IMR-90 (cell line): ENCODE results near the gene GOLGA1. TPM values are rescaled to one million over a fixed set of nuclear protein-coding genes. Genes with fewer than 3 reads are reported as not detected.

ENCODE experiments used
- ATAC-seq: fragments of 200-7000 bp; cut with Tn5 transposase; 2 replicates; pipeline ENCODE4 v1.9.1; 2020; ENCODE audit warnings: low read depth, mild to moderate bottlenecking, moderate library complexity
- BruUV-seq: library from RNA; stranded (reverse); fragments of 400-500 nt; replicated peaks from 2 replicates; lab custom pipeline; 2021; lab: Mats Ljungman, UMichigan
- CTCF ChIA-PET: fragments of 300-600 bp; formaldehyde crosslinking; extraction: SDS; loops from one replicate; lab custom pipeline; 2021; ENCODE audit warnings: antibody characterized with exemption; lab: Yijun Ruan, JAX
- POLR2A ChIA-PET: fragments of 300-600 bp; sonication (Branson Sonifier 250); formaldehyde crosslinking; loops from one replicate; lab custom pipeline; 2022; ENCODE audit warnings: antibody characterized with exemption; ENCODE audit not compliant: unreplicated experiment; lab: Charles Lee
- DNase-seq: peaks from one replicate; pipeline ENCODE4 v3.0.0; 2013
- H2AFZ ChIP-seq: replicated peaks from 2 replicates; pipeline ENCODE3; 2013; ENCODE audit warnings: low read length, mild to moderate bottlenecking; ENCODE audit not compliant: poor library complexity
- H2AK5ac ChIP-seq: 2 replicates; pipeline ENCODE4 v1.6.1; 2013; ENCODE audit warnings: low read depth, low read length, inconsistent platforms
- H2AK9ac ChIP-seq: replicated peaks from 2 replicates; pipeline ENCODE3; 2013; ENCODE audit warnings: mild to moderate bottlenecking, low read depth, low read length, moderate library complexity; ENCODE audit not compliant: poor library complexity
- H2BK120ac ChIP-seq: 2 replicates; pipeline ENCODE4 v1.6.1; 2013; ENCODE audit warnings: low read depth, low read length, inconsistent platforms
- H2BK15ac ChIP-seq: 3 replicates; pipeline ENCODE4 v1.6.1; 2013; ENCODE audit warnings: low read depth, low read length, inconsistent platforms
- H2BK20ac ChIP-seq: 2 replicates; pipeline ENCODE4 v1.6.1; 2013; ENCODE audit warnings: low read depth, mild to moderate bottlenecking, inconsistent platforms, low read length, moderate library complexity
- H2BK5ac ChIP-seq: 2 replicates; pipeline ENCODE4 v1.6.1; 2013; ENCODE audit warnings: mild to moderate bottlenecking, low read depth, low read length, inconsistent platforms; ENCODE audit not compliant: poor library complexity, severe bottlenecking
- H3K14ac ChIP-seq: replicated peaks from 2 replicates; pipeline ENCODE4 v1.6.1; 2013; ENCODE audit warnings: low read depth, low read length, inconsistent platforms
- H3K18ac ChIP-seq: 2 replicates; pipeline ENCODE4 v1.6.1; 2013; ENCODE audit warnings: low read depth, low read length, control low read depth
- H3K23ac ChIP-seq: 2 replicates; pipeline ENCODE4 v1.6.1; 2013; ENCODE audit warnings: low read depth, low read length, inconsistent platforms
- H3K27ac ChIP-seq: 2 replicates; pipeline ENCODE4 v1.5.1; 2013; ENCODE audit warnings: mild to moderate bottlenecking, control low read depth, low read length; ENCODE audit not compliant: insufficient read depth
- H3K27me3 ChIP-seq: 2 replicates; pipeline ENCODE4 v1.6.1; 2013; ENCODE audit warnings: low read length; ENCODE audit not compliant: control insufficient read depth, insufficient read depth
- H3K36me3 ChIP-seq: 2 replicates; pipeline ENCODE4 v1.6.1; 2013; ENCODE audit warnings: low read length, mixed read lengths; ENCODE audit not compliant: control insufficient read depth, insufficient read depth
- H3K4ac ChIP-seq: 2 replicates; pipeline ENCODE4 v1.6.1; 2013; ENCODE audit warnings: low read depth, low read length, inconsistent platforms
- H3K4me1 ChIP-seq: 2 replicates; pipeline ENCODE4 v1.6.1; 2013; ENCODE audit warnings: low read length, mixed read lengths; ENCODE audit not compliant: control insufficient read depth, insufficient read depth
- H3K4me2 ChIP-seq: 2 replicates; pipeline ENCODE4 v1.6.1; 2013; ENCODE audit warnings: low read depth, mild to moderate bottlenecking, control low read depth, low read length, moderate library complexity
- H3K4me3 ChIP-seq: 2 replicates; pipeline ENCODE4 v1.5.1; 2013; ENCODE audit warnings: low read depth, mild to moderate bottlenecking, control low read depth, low read length, moderate library complexity; ENCODE audit not compliant: insufficient read depth
- H3K56ac ChIP-seq: 2 replicates; pipeline ENCODE4 v1.6.1; 2013; ENCODE audit warnings: low read length, inconsistent platforms; ENCODE audit not compliant: insufficient read depth; ENCODE audit errors: extremely low read depth
- H3K79me1 ChIP-seq, 2 experiments: 2 replicates each; pipeline ENCODE4 v1.6.1; 2013; ENCODE audit warnings: low read length in 2 of 2, inconsistent platforms in 1 of 2, low read depth in 1 of 2
- H3K9ac ChIP-seq: 2 replicates; pipeline ENCODE4 v1.6.1; 2013; ENCODE audit warnings: low read depth, low read length, control low read depth
- H3K9me1 ChIP-seq: 2 replicates; pipeline ENCODE4 v1.6.1; 2013; ENCODE audit warnings: low read length, inconsistent platforms; ENCODE audit not compliant: insufficient read depth
- H3K9me3 ChIP-seq: 2 replicates; pipeline ENCODE4 v1.6.1; 2013; ENCODE audit warnings: low read length; ENCODE audit not compliant: control insufficient read depth, insufficient read depth
- H4K20me1 ChIP-seq: 2 replicates; pipeline ENCODE4 v1.6.1; 2013; ENCODE audit warnings: low read length, inconsistent platforms; ENCODE audit not compliant: insufficient read depth
- H4K5ac ChIP-seq: 2 replicates; pipeline ENCODE4 v1.6.1; 2013; ENCODE audit warnings: mild to moderate bottlenecking, low read depth, low read length, control low read depth
- H4K8ac ChIP-seq, 2 experiments: 2 replicates each; pipeline ENCODE4 v1.6.1; 2013; ENCODE audit warnings: low read depth in 2 of 2, low read length in 2 of 2, control low read depth in 1 of 2, inconsistent platforms in 1 of 2
- H4K91ac ChIP-seq: 2 replicates; pipeline ENCODE4 v1.6.1; 2013; ENCODE audit warnings: low read depth, low read length, inconsistent platforms; ENCODE audit not compliant: insufficient read depth
- CEBPB ChIP-seq: IDR thresholded peaks from 2 replicates; pipeline ENCODE4 v1.6.1; 2012; ENCODE audit warnings: low read depth, low read length, improper control_type of control experiment
- FOS ChIP-seq: fragments of 150-350 bp; IDR thresholded peaks from 2 replicates; pipeline ENCODE4 v1.6.1; 2016; ENCODE audit warnings: low read depth, low read length
- MAZ ChIP-seq: IDR thresholded peaks from 2 replicates; pipeline ENCODE4 v1.6.1; 2012; ENCODE audit warnings: low read depth, mild to moderate bottlenecking, low read length, improper control_type of control experiment, moderate library complexity, borderline replicate concordance
- MXI1 ChIP-seq: IDR thresholded peaks from 2 replicates; pipeline ENCODE4 v1.6.1; 2012; ENCODE audit warnings: low read depth, mild to moderate bottlenecking, low read length, moderate library complexity, borderline replicate concordance
- NFE2L2 ChIP-seq: fragments of 150-350 bp; IDR thresholded peaks from 2 replicates; pipeline ENCODE4 v1.6.1; 2016; ENCODE audit warnings: low read depth, mild to moderate bottlenecking, low read length
- POLR2A ChIP-seq: IDR thresholded peaks from 2 replicates; pipeline ENCODE4 v1.6.1; 2012; ENCODE audit warnings: mild to moderate bottlenecking, low read depth, low read length
- RAD21 ChIP-seq: IDR thresholded peaks from 2 replicates; pipeline ENCODE4 v1.6.1; 2012; ENCODE audit warnings: low read length, improper control_type of control experiment
- RCOR1 ChIP-seq: IDR thresholded peaks from 2 replicates; pipeline ENCODE4 v1.6.1; 2012; ENCODE audit warnings: mild to moderate bottlenecking, low read length, improper control_type of control experiment; ENCODE audit not compliant: insufficient replicate concordance
- WGBS, 2 experiments: methylation state at CpG; one replicate each; pipeline versions ENCODE4 v1.1.5 to v1.1.7; 2013; ENCODE audit warnings: missing lambda C conversion rate in 2 of 2; ENCODE audit not compliant: insufficient read length in 1 of 2; ENCODE audit errors: extremely low coverage in 2 of 2; 5-methylcytosine and 5-hydroxymethylcytosine counted together
- dilution Hi-C: fragments of 300-500 bp; cut with HindIII; formaldehyde crosslinking; loops from one replicate; pipeline ENCODE4 v1.14.3; 2018; ENCODE audit warnings: low sequenced_read_pairs; ENCODE audit not compliant: unreplicated experiment
- in situ Hi-C: fragments of 300-500 bp; cut with MboI; formaldehyde crosslinking; loops from 3 replicates; pipeline ENCODE4 v1.14.3; 2019; ENCODE audit warnings: low sequenced_read_pairs, inconsistent platforms, mixed read lengths
- intact Hi-C: fragments of 100-400 bp; cut with micrococcal nuclease; formaldehyde crosslinking; loops from 2 replicates; pipeline ENCODE4 v1.10.0; 2022
- polyA plus RNA-seq, 3 experiments: library from polyadenylated mRNA; depleted of rRNA; stranded (reverse); fragments of >200 nt; gene quantifications; 2 replicates each; pipeline ENCODE4 v1.2.3, GENCODE V29; 2012; ENCODE audit warnings: low replicate concordance in 1 of 3
- total RNA-seq: library from RNA; depleted of rRNA; stranded (reverse); fragments of >200 nt; gene quantifications from 2 replicates; pipeline ENCODE4 v1.2.3, GENCODE V29; 2012
- TF ChIP-seq, protein P1 (sequence below): fragments of 150-350 bp; IDR thresholded peaks from 2 replicates; pipeline ENCODE4 v1.6.1; 2016; ENCODE audit warnings: low read depth, mild to moderate bottlenecking, low read length, moderate library complexity, borderline replicate concordance
- TF ChIP-seq, protein P2 (sequence below): fragments of 150-350 bp; IDR thresholded peaks from 2 replicates; pipeline ENCODE4 v1.6.1; 2017; ENCODE audit warnings: mild to moderate bottlenecking, antibody characterized with exemption, low read length, low read depth

GOLGA1 gene
- total and polyA plus RNA-seq, 2 of the 4 experiments (the other 2 are of a cell fraction): 10.6 to 12.7 TPM

DNA sequence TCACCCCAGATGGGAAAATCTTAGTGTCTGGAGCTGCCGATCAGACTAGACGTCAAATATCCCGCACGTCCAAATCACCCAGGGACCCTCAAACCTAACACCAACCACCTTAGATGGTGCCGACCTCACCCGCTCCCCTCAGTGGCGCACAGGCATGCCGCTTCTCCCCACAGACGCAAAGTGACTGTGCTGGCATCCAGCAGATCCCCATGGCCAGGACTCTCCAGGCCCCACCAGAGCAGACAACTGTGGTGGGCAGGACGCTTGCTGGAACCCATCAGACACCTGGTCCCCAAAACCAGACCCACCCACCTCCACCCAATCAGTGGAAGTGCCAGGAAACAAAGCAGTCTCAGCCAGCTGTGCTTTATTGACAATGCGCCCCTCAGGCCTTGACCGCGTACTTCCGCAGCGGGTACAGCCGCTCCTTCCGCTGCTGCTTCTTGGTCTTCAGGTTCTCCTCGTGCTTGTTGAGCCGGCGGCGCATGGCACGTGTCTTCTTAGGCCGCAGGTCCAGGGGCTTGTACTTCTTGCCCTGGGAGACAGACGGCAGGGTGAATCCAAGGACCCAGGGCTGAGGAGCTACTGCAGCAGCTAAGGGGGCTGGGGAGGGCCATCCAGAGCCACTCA is 83.2 kb downstream of the GOLGA1 start:
- Histone ChIP-seq H2BK5ac (no peak overlapping the region), H3K79me1 (peaks cover 13 to 41% of the 10 kb centered on the region in 2 experiments), H4K91ac (no peak overlapping the region), H4K5ac (no peak overlapping the region), H2BK15ac (no peak overlapping the region), H3K27me3 (no peaks in the 10 kb centered on the region), H3K18ac (no peak overlapping the region), H3K9me3 (no peaks in the 10 kb centered on the region), H3K4ac (no peak overlapping the region), H3K4me3 (no peak overlapping the region), H4K8ac (no peak overlapping the region), H2AK9ac (no peak overlapping the region), H3K9ac (no peak overlapping the region), H2AFZ (no peak overlapping the region), H3K27ac (no peak overlapping the region), H3K36me3 (peaks cover 49% of the 10 kb centered on the region), H3K14ac (no peak overlapping the region), H3K4me2 (no peak overlapping the region), H3K56ac (no peak overlapping the region), H2AK5ac (no peak overlapping the region), H3K23ac (no peak overlapping the region), H2BK20ac (no peak overlapping the region), H3K4me1 (peaks cover 9% of the 10 kb centered on the region), H4K20me1 (peaks cover 62% of the 10 kb centered on the region), H2BK120ac (no peak overlapping the region), H3K9me1 (peaks cover 4% of the 10 kb centered on the region; the same call in 1 of the 2 replicates)
- CTCF ChIA-PET: no interaction called here
- in situ Hi-C loops: no loop called here
- POLR2A ChIA-PET: no interaction called here
- intact Hi-C loops: loop anchor here (10.0 kb wide), 1 partner anchor 243 kb away; no protein-coding TSS in a partner anchor
- ATAC-seq (no peak), DNase-seq (no peak)
- BruUV-seq: no TSS peak
- dilution Hi-C loops: no loop called here
- WGBS, 2 experiments: 95% methylated on average over 18 of the region's 24 CpGs; no CpG with 5 or more reads in 1 of the 2 experiments
- no peak for TF ChIP-seq CEBPB
- TF ChIP-seq FOS: no peak
- no peak for TF ChIP-seq NFE2L2
- no peak for TF ChIP-seq MAZ
- TF ChIP-seq, protein P1, sequence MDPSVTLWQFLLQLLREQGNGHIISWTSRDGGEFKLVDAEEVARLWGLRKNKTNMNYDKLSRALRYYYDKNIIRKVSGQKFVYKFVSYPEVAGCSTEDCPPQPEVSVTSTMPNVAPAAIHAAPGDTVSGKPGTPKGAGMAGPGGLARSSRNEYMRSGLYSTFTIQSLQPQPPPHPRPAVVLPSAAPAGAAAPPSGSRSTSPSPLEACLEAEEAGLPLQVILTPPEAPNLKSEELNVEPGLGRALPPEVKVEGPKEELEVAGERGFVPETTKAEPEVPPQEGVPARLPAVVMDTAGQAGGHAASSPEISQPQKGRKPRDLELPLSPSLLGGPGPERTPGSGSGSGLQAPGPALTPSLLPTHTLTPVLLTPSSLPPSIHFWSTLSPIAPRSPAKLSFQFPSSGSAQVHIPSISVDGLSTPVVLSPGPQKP: no peak
- no peak for TF ChIP-seq MXI1
- TF ChIP-seq, protein P2, sequence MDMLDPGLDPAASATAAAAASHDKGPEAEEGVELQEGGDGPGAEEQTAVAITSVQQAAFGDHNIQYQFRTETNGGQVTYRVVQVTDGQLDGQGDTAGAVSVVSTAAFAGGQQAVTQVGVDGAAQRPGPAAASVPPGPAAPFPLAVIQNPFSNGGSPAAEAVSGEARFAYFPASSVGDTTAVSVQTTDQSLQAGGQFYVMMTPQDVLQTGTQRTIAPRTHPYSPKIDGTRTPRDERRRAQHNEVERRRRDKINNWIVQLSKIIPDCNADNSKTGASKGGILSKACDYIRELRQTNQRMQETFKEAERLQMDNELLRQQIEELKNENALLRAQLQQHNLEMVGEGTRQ: no peak
- TF ChIP-seq POLR2A: no peak
- no peak for TF ChIP-seq RAD21
- TF ChIP-seq RCOR1: no peak
